SK-N-SH treated with all-trans-retinoic acid at 6 μM for 48 hours (cell line): Measurements from ENCODE around the gene CTCFL.

ENCODE experiments used
- PATZ1 ChIP-seq: fragments of 250-450 bp; sonication (Bioruptor Pico); IDR thresholded peaks from 2 replicates; pipeline ENCODE4 v1.8.0; 2020; ENCODE audit warnings: mild to moderate bottlenecking, moderate library complexity, borderline replicate concordance
- ZFP3 ChIP-seq: fragments of 250-450 bp; sonication (Bioruptor Pico); IDR thresholded peaks from 2 replicates; pipeline ENCODE4 v1.5.0; 2020; ENCODE audit warnings: mild to moderate bottlenecking, moderate library complexity

GRCh38 chr20:57530327-57530981, 5.5 kb upstream of the CTCFL start:
- TF ChIP-seq PATZ1: no peak
- TF ChIP-seq ZFP3 (CRISPR knock-in tag): no peak
